Motor neuron (in vitro differentiated cells): ENCODE results near the gene CCL8. TPM values are rescaled to one million over a fixed set of nuclear protein-coding genes. Genes with fewer than 3 reads are reported as not detected.
A peak's percentile ranks its signal among the peaks of the same experiment; 100 is the strongest.

ENCODE experiments used
- ATAC-seq, 8 experiments: fragments of 200-7000 bp; cut with Tn5 transposase; replicated peaks in 6 of 8; 2 replicates each; pipeline ENCODE4 v1.8.0; 2021; ENCODE audit warnings: mild to moderate bottlenecking in 8 of 8, moderate library complexity in 8 of 8
- H3K27ac ChIP-seq, 2 donors: fragments of 250-450 bp; sonication (Bioruptor Pico); 2 replicates each; pipeline ENCODE4 v1.9.0; 2021; ENCODE audit warnings: antibody characterized with exemption in 2 of 2, mild to moderate bottlenecking in 2 of 2, moderate library complexity in 1 of 2
- H3K4me1 ChIP-seq, 2 donors: fragments of 250-450 bp; sonication (Bioruptor Pico); replicated peaks in 1 of 2; 2 replicates each; pipeline ENCODE4 v1.6.1; 2021; ENCODE audit warnings: antibody characterized with exemption in 2 of 2, mild to moderate bottlenecking in 2 of 2, moderate library complexity in 1 of 2
- H3K4me3 ChIP-seq, 5 donors: fragments of 250-450 bp; sonication (Bioruptor Pico); 2 replicates each; pipeline ENCODE4 v1.9.0; 2021; ENCODE audit warnings: antibody characterized with exemption in 5 of 5, mild to moderate bottlenecking in 5 of 5, moderate library complexity in 4 of 5
- whole genome bisulfite sequencing, 10 experiments: fragments of 450-650 bp; shearing (Covaris generic); methylation state at CpG; one replicate each; pipeline ENCODE4 v1.0.0; 2022; 5-methylcytosine and 5-hydroxymethylcytosine counted together
- in situ Hi-C, 9 experiments: fragments of 400-800 bp; cut with MboI; loops; one replicate each; pipeline ENCODE4 v1.15.0; 2021; ENCODE audit warnings: low sequenced_read_pairs in 9 of 9, low pct_unique_long_range_greater_than_20kb in 2 of 9; ENCODE audit not compliant: unreplicated experiment in 9 of 9
- total RNA-seq, 8 experiments: library from RNA; unstranded; fragments of 300-600 nt; gene quantifications; 2 replicates each; pipeline versions ENCODE4 v1.2.3 to v1.2.4, GENCODE V29; 2022

The CCL8 gene
- under 1 TPM in 3 of 8 experiments, not detected in 5; 0.25 to 0.35 (median 0.31) TPM for total RNA-seq

GRCh38 chr17:34319039-34319483 lies at the start of gene CCL8:
Gene CCL8, plus strand, starts transcription at chr17:34319435. Its CDS starts 67 bp downstream, at chr17:34319502.
- H3K4me3 ChIP-seq: no peak within 1 kb of the TSS
- no peak within 1 kb of the TSS for H3K27ac ChIP-seq
- no peaks in the 10 kb centered on the region for H3K4me1 ChIP-seq
- peak in 2 of 8 experiments; percentile 68 to 70 for ATAC-seq
- in situ Hi-C loops: loop anchor here in 1 of 9 experiments (10.0 kb wide), 1 partner anchor 54 kb away; no protein-coding TSS in a partner anchor
- WGBS, 10 experiments: 0 to 89% (median 67%) methylated on average over 1 to 2 of the region's 2 CpGs; no CpG with 5 or more reads in 3 of the 10 experiments

DNA sequence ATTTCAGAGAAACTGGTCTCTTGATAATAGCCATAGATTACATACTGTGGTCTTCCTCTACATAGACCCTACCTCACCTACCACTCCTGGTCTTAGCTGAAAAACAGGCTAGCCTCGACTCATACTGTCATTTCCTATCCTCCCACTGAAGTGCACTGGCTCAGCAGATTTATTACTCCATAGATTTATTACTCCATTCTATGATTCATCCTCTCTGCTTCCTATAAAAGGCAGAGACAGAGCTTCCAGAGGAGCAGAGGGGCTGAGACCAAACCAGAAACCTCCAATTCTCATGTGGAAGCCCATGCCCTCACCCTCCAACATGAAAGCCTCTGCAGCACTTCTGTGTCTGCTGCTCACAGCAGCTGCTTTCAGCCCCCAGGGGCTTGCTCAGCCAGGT lies 49.3 kb upstream of the CCL8 start, which contains the start of gene CCL7:
Gene CCL7 (plus strand): TSS at position 253 of the 400 bp plus-strand sequence. CDS start 70 bp downstream, at position 323.
- no peak within 1 kb of the TSS for H3K4me3 ChIP-seq
- H3K27ac ChIP-seq: no peak within 1 kb of the TSS
- H3K4me1 ChIP-seq: no peaks in the 10 kb centered on the region
- ATAC-seq: peak in 7 of 8 experiments; percentile 25 to 71 (median 50)
- in situ Hi-C loops: loop anchor here in 1 of 9 experiments (10.0 kb wide), 1 partner anchor 45 kb away; the partner anchor contains the start of gene CCL8
- 0 to 40% (median 5%) methylated on average over 1 of the region's 1 CpG; no CpG with 5 or more reads in 6 of the 10 experiments for WGBS, 10 experiments

DNA sequence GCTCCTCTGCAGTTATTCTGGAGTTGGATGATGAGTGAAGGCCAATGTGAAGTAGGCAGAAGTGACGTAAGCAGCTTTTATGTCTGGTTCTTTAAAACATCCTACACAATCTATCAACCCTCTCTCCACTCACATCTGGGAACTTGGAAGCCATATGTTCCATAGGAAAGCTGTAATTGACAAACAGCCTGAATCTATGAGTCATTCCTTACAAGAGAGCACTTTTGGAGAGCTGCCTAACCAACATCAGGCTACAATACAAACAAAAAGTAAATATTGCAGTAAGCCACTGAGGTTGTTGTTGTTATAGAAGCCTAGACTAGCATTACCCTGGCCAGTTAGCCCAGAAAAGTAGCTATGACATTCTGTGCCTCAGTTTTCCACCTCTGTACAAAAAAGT lies 43.4 kb upstream of the CCL8 start:
- Histone ChIP-seq H3K4me1 (no peaks in the 10 kb centered on the region), H3K27ac (no peak overlapping the region), H3K4me3 (no peak overlapping the region)
- in situ Hi-C loops: no loop called here
- 0 to 83% (median 7%) methylated on average over 1 of the region's 1 CpG; no CpG with 5 or more reads in 4 of the 10 experiments for WGBS, 10 experiments
- peak in 2 of 8 experiments; percentile 57 to 60 for ATAC-seq

GRCh38 chr17:34276826-34277225 lies 42.4 kb upstream of the CCL8 start:
- in situ Hi-C loops: no loop called here
- Histone ChIP-seq H3K4me1 (no peaks in the 10 kb centered on the region), H3K4me3 (no peak overlapping the region), H3K27ac (no peak overlapping the region)
- 39 to 85% (median 52%) methylated on average over 2 to 4 of the region's 4 CpGs for WGBS, 10 experiments
- no peak for ATAC-seq

GRCh38 chr17:34283571-34283970 lies 35.7 kb upstream of the CCL8 start:
- WGBS, 10 experiments: 20 to 86% (median 80%) methylated on average over 2 to 6 of the region's 6 CpGs; no CpG with 5 or more reads in 2 of the 10 experiments
- in situ Hi-C loops: no loop called here
- Histone ChIP-seq H3K4me1 (no peaks in the 10 kb centered on the region), H3K27ac (no peak overlapping the region), H3K4me3 (no peak overlapping the region)
- ATAC-seq: no peak

DNA sequence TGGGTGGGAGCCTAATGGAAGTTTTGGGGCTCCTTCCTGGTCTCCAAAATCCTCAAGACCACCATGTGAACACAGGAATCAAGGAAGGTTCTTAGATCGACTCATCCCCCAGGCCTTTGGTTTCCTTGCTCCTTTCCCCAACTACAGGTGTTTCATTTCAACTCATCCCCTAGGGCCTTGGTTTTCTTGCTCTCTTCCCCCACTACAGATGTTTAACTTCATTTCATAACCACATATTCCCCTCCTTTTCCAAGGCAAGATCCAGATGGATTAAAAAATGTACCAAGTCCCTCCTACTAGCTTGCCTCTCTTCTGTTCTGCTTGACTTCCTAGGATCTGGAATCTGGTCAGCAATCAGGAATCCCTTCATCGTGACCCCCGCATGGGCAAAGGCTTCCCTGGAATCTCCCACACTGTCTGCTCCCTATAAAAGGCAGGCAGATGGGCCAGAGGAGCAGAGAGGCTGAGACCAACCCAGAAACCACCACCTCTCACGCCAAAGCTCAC lies 33.9 kb upstream of the CCL8 start, which contains the start of gene CCL11:
Gene CCL11 (plus strand): TSS at position 457 of the 507 bp plus-strand sequence. CDS start 67 bp downstream, outside the sequence.
- ATAC-seq: no peak
- WGBS, 10 experiments: 6 to 83% (median 76%) methylated on average over 1 to 3 of the region's 4 CpGs; no CpG with 5 or more reads in 5 of the 10 experiments
- Histone ChIP-seq H3K4me3 (no peak within 1 kb of the TSS), H3K27ac (no peak within 1 kb of the TSS), H3K4me1 (no peaks in the 10 kb centered on the region)
- in situ Hi-C loops: no loop called here

- Histone ChIP-seq H3K4me3 (no peak overlapping the region), H3K4me1 (no peaks in the 10 kb centered on the region), H3K27ac (no peak overlapping the region)
- peak in 2 of 8 experiments; percentile 52 to 86 for ATAC-seq
- in situ Hi-C loops: no loop called here
- 0 to 66% (median 8%) methylated on average over 1 to 2 of the region's 2 CpGs; no CpG with 5 or more reads in 3 of the 10 experiments for WGBS, 10 experiments
Measured at GRCh38 chr17:34287875-34288274, 31.4 kb upstream of the CCL8 start.

GRCh38 chr17:34290586-34290985 lies 28.6 kb upstream of the CCL8 start:
- WGBS, 10 experiments: 0 to 93% (median 78%) methylated on average over 1 to 3 of the region's 4 CpGs; no CpG with 5 or more reads in 4 of the 10 experiments
- Histone ChIP-seq H3K4me1 (no peaks in the 10 kb centered on the region), H3K27ac (no peak overlapping the region), H3K4me3 (no peak overlapping the region)
- in situ Hi-C loops: no loop called here
- ATAC-seq: no peak

DNA sequence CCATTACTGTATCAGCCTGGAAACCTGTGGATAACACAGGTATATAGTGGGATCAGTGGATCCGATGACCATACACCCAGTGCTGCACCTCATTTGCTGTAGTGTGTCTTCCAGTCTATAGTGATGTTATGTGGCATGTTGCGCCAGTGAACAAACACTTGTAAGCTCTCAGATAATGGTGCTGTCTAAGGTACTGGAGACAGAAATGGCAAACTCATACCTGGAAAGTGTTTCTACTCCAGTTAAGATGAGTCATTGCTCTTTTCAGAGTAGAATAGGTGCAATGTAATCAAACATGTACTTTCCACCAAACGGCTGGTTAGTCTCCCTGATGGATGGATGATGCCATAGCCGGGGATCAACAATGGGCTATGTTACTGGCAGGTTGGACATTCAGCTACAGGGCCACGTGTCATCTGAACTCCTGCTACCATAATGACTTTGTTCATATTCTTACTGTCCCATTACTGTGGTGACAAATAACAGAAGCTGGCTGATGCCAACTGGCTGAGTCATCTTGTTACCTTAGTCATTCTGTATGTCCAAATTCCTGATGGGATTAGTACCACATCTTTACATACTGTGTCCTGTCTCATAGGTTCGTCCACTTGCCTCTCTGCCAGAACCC lies 27.4 kb upstream of the CCL8 start:
- in situ Hi-C loops: no loop called here
- no peaks in the 10 kb centered on the region for H3K4me1 ChIP-seq
- no peak overlapping the region for H3K27ac ChIP-seq
- WGBS, 10 experiments: 60 to 86% (median 79%) methylated on average over 1 to 6 of the region's 6 CpGs; no CpG with 5 or more reads in 1 of the 10 experiments
- no peak overlapping the region for H3K4me3 ChIP-seq
- no peak for ATAC-seq

- WGBS, 10 experiments: 69 to 100% (median 94%) methylated on average over 1 to 2 of the region's 2 CpGs; no CpG with 5 or more reads in 3 of the 10 experiments
- Histone ChIP-seq H3K4me3 (no peak overlapping the region), H3K27ac (no peak overlapping the region), H3K4me1 (no peaks in the 10 kb centered on the region)
- in situ Hi-C loops: no loop called here
- no peak for ATAC-seq
Measured at GRCh38 chr17:34299027-34299426, 20.2 kb upstream of the CCL8 start.

GRCh38 chr17:34299956-34300577 lies 19.2 kb upstream of the CCL8 start:
- in situ Hi-C loops: no loop called here
- H3K27ac ChIP-seq: no peak overlapping the region
- H3K4me3 ChIP-seq: no peak overlapping the region
- 15 to 89% (median 62%) methylated on average over 1 to 3 of the region's 3 CpGs; no CpG with 5 or more reads in 4 of the 10 experiments for WGBS, 10 experiments
- ATAC-seq: peak in 3 of 8 experiments; percentile 84 to 92 (median 85)
- H3K4me1 ChIP-seq: no peaks in the 10 kb centered on the region

DNA sequence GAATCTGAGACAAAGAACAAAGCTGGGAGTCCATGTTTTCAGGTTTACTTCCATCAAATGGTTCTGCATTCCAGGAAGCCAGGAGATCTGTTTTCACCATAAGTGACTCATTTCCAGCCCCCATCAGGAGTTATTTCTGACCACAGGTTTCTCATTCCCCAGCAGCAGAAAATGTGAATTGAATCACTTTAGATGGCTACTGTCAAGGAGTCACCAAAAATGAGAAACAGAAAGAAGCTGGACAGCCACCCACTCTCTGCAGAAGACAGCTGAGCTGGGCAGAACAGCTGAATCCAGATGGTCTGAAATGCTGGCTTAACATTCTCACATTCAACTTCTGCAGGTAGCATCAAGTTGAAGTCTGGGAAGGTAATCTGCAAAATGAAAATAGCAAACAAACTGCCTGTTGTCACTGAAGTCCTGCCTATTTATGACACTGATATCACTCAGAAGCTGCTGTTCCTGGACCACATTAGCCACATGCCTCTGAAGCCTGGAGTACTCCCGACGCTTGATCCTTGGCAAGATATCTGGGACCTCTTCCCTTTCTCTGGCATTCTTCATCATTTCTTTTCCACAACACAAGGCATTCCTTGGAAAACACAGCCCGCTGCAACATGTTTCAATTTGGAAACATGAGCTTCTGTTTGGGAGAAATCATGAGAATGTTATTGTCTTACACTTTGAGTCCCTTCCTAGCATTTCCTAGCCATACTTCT lies 18.4 kb upstream of the CCL8 start:
- 17 to 94% (median 74%) methylated on average over 1 to 3 of the region's 3 CpGs; no CpG with 5 or more reads in 2 of the 10 experiments for WGBS, 10 experiments
- ATAC-seq: peak in 3 of 8 experiments; percentile 14 to 72 (median 39)
- Histone ChIP-seq H3K4me1 (no peaks in the 10 kb centered on the region), H3K4me3 (no peak overlapping the region), H3K27ac (no peak overlapping the region)
- in situ Hi-C loops: no loop called here
